HepG2 (cell line): ENCODE measurements around the gene PANK3. TPM values are rescaled to one million over a fixed set of nuclear protein-coding genes. Genes with fewer than 3 reads are reported as not detected.
A peak's percentile ranks its signal among the peaks of the same experiment; 100 is the strongest.

Experiments
- CENPT ChIP-seq: sonication (generic); formaldehyde crosslinking; IDR thresholded peaks from 2 replicates; pipeline ENCODE4 v1.8.0; 2022; ENCODE audit warnings: low read depth, mild to moderate bottlenecking, moderate library complexity, missing genetic modification reagents
- CTCF ChIP-seq: sonication (generic); formaldehyde crosslinking; IDR thresholded peaks from 2 replicates; pipeline ENCODE4 v1.5.0; 2020; ENCODE audit warnings: mild to moderate bottlenecking, missing genetic modification reagents, moderate library complexity
- FOXP4 ChIP-seq: sonication (generic); formaldehyde crosslinking; IDR thresholded peaks from 2 replicates; pipeline ENCODE4 v1.4.0; 2020; ENCODE audit warnings: missing genetic modification reagents
- GMEB1 ChIP-seq: sonication (generic); formaldehyde crosslinking; IDR thresholded peaks from 2 replicates; pipeline ENCODE4 v1.5.1; 2020; ENCODE audit warnings: missing genetic modification reagents, mild to moderate bottlenecking, borderline replicate concordance
- MED1 ChIP-seq: sonication (generic); formaldehyde crosslinking; IDR thresholded peaks from 2 replicates; pipeline ENCODE4 v1.4.0; 2020; ENCODE audit warnings: missing genetic modification reagents
- MXD3 ChIP-seq: IDR thresholded peaks from 2 replicates; pipeline ENCODE4 v1.6.1; 2016; ENCODE audit warnings: mild to moderate bottlenecking, missing biosample characterization, missing genetic modification reagents
- POLR2A ChIP-seq, 2 experiments: IDR thresholded peaks; 2 replicates each; pipeline ENCODE4 v1.6.1; 2011; ENCODE audit warnings: low read depth in 2 of 2, low read length in 2 of 2, mild to moderate bottlenecking in 1 of 2, moderate library complexity in 1 of 2; ENCODE audit not compliant: insufficient read depth in 1 of 2
- PPARG ChIP-seq: conservative IDR thresholded peaks from 2 replicates; pipeline ENCODE4 v1.6.1; 2016; ENCODE audit warnings: missing biosample characterization, missing genetic modification reagents
- SP1 ChIP-seq, 2 experiments: fragments of 450-650 bp in 1 of 2; sonication (generic) in 1 of 2; formaldehyde crosslinking in 1 of 2; IDR thresholded peaks; 2 replicates each; pipeline versions ENCODE4 v1.4.0 to v1.6.1; 2016 to 2020; ENCODE audit warnings: missing genetic modification reagents in 1 of 2
- SP5 ChIP-seq: IDR thresholded peaks from 2 replicates; pipeline ENCODE4 v1.6.1; 2016; ENCODE audit warnings: low read depth, borderline replicate concordance
- ZHX2 ChIP-seq, 2 experiments: sonication (generic) in 1 of 2; formaldehyde crosslinking in 1 of 2; IDR thresholded peaks; 2 replicates each; pipeline versions ENCODE4 v1.6.1 to v1.9.0; 2014 to 2022; ENCODE audit warnings: antibody characterized with exemption in 1 of 2, borderline replicate concordance in 1 of 2, inconsistent platforms in 1 of 2, low read depth in 1 of 2, missing genetic modification reagents in 1 of 2
- ZNF225 ChIP-seq: sonication (generic); formaldehyde crosslinking; IDR thresholded peaks from 2 replicates; pipeline ENCODE4 v1.4.0; 2020; ENCODE audit warnings: mild to moderate bottlenecking, missing genetic modification reagents
- ZNF644 ChIP-seq: IDR thresholded peaks from 2 replicates; pipeline ENCODE4 v1.6.1; 2016; ENCODE audit warnings: low read depth
- ZNF737 ChIP-seq: sonication (generic); formaldehyde crosslinking; IDR thresholded peaks from 2 replicates; pipeline ENCODE4 v1.5.0; 2020; ENCODE audit warnings: missing genetic modification reagents, mild to moderate bottlenecking, borderline replicate concordance
- ZNF780A ChIP-seq: sonication (generic); formaldehyde crosslinking; IDR thresholded peaks from 2 replicates; pipeline ENCODE4 v1.8.0; 2022; ENCODE audit warnings: mild to moderate bottlenecking, missing genetic modification reagents, moderate library complexity
- ZNF792 ChIP-seq: IDR thresholded peaks from 2 replicates; pipeline ENCODE4 v1.6.1; 2016
- polyA plus RNA-seq, 8 experiments: library from polyadenylated mRNA; depleted of rRNA in 3 of 8; stranded (reverse) in 7 of 8; unstranded in 1 of 8; fragments of >200 nt; fragmentation: Illumina TruSeq in 4 of 8; extraction: Trizol in 4 of 8; gene quantifications; 2 replicates each; pipeline versions ENCODE4 v1.2.1 to v1.2.3, GENCODE V29; 2011 to 2016; ENCODE audit warnings: low read depth in 4 of 8, missing spikeins in 1 of 8, mixed read lengths in 1 of 8; ENCODE audit not compliant: insufficient read depth in 1 of 8
- total RNA-seq, 5 experiments: library from RNA; depleted of rRNA; stranded (reverse); fragments of >200 nt; fragmentation: Illumina TruSeq; extraction: Trizol; gene quantifications; 2 replicates each; pipeline ENCODE4 v1.2.3, GENCODE V29; 2016; ENCODE audit warnings: low read depth in 1 of 5

Gene PANK3
- total and polyA plus RNA-seq, 2 of the 13 experiments (the other 11 are each of a cell fraction or from before 2014, with no cell fraction given): 26.9 to 69.5 TPM

GRCh38 chr5:168528521-168529373 is 50.4 kb downstream of the PANK3 start, which contains the start of gene FBLL1 (continued):
- TF ChIP-seq ZNF644 (CRISPR knock-in tag) (peak; percentile 23; the same call in 1 of the 2 replicates), ZNF225 (CRISPR knock-in tag) (no peak), MED1 (CRISPR knock-in tag) (peak; percentile 30; the same call in 1 of the 2 replicates), CENPT (CRISPR knock-in tag) (no peak), GMEB1 (CRISPR knock-in tag) (no peak), ZNF792 (CRISPR knock-in tag) (0 out of 2 replicates have a peak, but pooled peaks have one; percentile 43), PPARG (no peak), MXD3 (CRISPR knock-in tag) (0 out of 2 replicates have a peak, but pooled peaks have one; percentile 61), FOXP4 (no peak), SP1 (IDR thresholded peaks at IDR 0.05) (no peak), SP1 (CRISPR knock-in tag; IDR thresholded peaks at IDR 0.05) (no peak), ZHX2 (IDR thresholded peaks at IDR 0.05; ENCODE audit: low read depth) (no peak), ZHX2 (CRISPR knock-in tag; IDR thresholded peaks at IDR 0.05; ENCODE audit: borderline replicate concordance) (no peak), ZNF780A (CRISPR knock-in tag) (no peak), CTCF (no peak), SP5 (CRISPR knock-in tag) (no peak), ZNF737 (CRISPR knock-in tag) (no peak), POLR2A (IDR thresholded peaks at IDR 0.05; ENCODE audit: insufficient read depth in 1 of 2, low read depth in 2 of 2, low read length in 2 of 2) (no peak)
